LNCAP (cell line): ENCODE data around the gene SLC30A7.

Experiments used
- TF ChIP-seq, protein P1 (sequence below): fragments of 450-650 bp; IDR thresholded peaks from 2 replicates; pipeline ENCODE4 v1.5.1; 2017; ENCODE audit warnings: mild to moderate bottlenecking

Gene SLC30A7

DNA sequence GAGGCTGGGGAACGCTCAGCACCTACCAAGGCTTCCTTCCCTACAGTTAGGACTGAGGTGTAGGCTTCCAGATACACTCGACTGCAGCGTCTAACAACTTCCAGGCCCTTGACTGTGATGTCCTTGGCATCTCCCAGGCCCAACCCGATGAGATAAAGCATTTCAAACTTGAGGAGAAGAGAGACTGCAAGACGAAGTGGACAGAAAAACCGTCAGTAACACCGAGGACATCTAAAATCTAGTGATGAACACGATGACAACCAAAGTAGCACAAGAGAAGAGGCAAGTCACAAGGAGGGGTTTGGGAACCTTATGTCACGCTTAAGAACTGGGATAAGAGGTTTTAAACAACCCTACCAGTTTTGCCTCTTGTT, 129.4 kb downstream of the SLC30A7 start:
- TF ChIP-seq, protein P1, sequence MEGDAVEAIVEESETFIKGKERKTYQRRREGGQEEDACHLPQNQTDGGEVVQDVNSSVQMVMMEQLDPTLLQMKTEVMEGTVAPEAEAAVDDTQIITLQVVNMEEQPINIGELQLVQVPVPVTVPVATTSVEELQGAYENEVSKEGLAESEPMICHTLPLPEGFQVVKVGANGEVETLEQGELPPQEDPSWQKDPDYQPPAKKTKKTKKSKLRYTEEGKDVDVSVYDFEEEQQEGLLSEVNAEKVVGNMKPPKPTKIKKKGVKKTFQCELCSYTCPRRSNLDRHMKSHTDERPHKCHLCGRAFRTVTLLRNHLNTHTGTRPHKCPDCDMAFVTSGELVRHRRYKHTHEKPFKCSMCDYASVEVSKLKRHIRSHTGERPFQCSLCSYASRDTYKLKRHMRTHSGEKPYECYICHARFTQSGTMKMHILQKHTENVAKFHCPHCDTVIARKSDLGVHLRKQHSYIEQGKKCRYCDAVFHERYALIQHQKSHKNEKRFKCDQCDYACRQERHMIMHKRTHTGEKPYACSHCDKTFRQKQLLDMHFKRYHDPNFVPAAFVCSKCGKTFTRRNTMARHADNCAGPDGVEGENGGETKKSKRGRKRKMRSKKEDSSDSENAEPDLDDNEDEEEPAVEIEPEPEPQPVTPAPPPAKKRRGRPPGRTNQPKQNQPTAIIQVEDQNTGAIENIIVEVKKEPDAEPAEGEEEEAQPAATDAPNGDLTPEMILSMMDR: no peak

DNA sequence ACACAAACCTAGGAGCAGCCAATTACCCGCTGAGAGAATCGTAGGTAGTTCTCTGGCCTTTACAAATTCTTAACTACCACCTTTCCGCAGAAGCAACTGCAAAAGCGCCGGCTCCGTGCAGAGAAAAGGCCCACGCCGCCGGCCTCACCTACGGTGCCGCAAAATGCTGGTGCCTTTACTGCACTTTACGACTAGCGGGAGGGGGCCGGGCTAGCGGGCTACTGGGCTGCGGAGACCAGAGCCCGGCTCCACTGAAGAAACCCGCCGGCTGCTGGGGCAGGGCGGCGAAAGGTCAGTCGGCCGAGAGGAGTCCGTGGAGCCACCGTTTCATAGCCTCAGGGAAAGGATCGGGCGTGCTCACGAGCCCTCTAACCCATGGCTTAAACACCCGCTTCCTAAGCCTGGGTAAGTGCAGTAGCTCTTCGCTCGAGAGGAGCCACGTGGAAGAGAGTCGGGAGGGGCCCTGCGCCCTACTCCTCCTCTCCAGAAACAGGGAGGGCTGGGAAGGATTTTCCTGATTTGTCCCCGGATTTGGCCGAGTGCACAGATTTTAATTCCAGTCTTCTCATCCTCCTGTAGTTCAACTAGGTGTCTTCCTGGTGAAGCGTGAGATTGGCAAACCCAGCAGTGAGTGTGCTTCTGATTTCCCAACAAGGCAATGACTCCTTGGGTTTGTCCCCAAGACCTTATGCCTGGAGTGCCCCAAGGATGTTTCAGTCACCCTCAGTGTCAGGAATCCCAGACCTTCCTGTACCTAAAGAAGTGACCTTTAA, 130.0 kb downstream of the SLC30A7 start, which contains the start of gene DPH5:
Gene DPH5, minus strand, starts transcription at position 128 of the 773 bp plus-strand sequence. CDS start 341 bp downstream, outside the sequence.
- TF ChIP-seq, protein P1: no peak

DNA sequence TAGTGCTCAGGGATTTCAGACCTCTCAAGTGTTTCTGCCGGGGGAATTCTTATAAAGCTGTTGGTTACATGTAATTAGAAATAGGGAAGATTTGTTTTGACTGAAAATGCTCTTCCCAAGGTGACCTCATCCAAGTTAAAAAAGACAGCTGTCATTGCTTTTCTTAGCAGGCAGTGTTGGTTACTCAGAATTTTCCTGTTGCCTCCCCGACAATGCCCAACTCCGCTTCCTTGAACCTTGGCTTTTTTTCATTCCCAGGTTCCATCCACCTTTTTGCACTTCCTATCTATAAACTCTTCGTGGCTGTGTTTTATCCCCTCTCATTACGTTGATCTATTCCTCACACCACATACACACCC, 130.5 kb downstream of the SLC30A7 start:
- TF ChIP-seq, protein P1: no peak

DNA sequence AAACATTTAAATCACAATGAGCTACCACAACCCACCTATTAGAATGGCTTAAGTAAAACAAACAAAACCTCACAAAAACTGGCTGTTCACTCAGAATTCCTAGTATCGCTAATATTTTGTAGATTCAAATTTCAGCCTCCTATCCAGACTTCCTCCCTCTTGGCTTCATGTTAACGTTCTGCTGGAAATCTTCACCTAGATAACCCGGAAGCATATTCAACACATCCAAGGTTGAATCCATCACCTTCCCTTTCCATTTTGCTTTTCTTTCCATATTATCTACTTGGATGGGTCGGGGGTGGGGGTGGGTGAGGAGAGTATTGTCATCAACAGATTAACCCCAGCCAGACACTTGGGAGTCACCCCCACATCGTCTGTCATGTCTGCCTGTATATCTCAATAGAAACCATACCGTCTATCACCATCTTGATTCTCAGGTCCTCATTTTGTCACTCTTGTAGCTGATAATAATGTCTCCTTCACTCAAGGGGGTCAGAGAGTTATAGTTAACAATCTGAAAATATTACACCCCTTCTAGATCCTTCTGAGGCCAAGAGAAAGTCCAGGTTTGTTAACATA, 131.4 kb downstream of the SLC30A7 start:
- TF ChIP-seq, protein P1: no peak

DNA sequence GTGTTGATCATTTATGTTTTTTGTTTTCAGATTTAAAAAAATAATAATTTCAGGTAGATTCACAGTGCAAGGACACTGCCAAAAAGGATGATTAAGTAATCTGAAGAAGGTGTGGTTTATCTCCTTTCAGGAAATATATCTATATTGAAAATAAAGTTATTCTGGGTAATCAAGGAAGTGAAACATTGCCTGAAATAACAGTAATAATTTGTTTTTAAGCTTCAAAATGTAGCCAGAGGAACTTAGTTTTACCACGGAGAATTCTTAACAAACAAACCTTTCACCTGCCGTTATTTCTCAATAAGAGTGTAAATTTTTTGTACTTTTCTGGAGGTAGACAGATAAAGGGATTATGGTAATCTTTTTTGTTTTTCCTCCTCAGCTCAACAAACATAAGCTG, 132.6 kb downstream of the SLC30A7 start:
- TF ChIP-seq, protein P1: no peak

DNA sequence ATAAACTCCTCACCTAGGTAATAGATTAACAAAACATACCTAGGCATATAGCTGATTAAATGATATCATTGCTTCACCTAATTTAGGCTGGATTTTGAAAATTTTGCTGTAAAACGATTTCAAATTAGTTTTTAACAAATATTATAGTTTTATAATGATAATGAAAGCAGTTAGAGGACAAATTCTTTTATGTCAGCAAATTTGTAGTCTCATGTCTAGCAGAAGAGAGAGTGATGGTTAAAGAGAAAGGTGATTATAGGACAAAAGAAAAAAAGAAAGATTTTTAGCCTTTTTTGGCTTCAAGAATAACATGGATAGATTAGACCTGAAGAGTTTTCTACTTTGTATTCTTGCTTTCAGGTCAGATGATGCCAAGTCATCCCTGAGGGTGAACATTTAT, 133.3 kb downstream of the SLC30A7 start:
- TF ChIP-seq, protein P1: no peak

DNA sequence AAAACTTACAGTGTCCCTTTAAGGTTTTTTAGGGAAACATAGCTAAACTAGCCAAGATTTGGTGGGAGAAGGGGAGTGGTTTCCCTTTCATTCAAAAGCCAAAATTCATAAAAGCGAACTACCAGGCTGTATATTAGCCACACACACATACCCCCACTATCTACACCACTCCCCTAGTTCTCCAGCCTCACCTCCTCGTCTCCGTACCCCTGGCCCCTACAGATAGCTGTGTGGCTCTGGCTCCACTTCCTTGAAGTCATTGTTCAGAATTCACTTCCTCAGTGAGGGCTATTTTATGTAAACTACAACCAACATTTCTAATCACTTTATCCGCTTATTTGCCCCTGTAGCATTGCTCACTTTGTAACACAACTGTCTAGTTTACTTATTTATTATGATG, 135.0 kb downstream of the SLC30A7 start:
- TF ChIP-seq, protein P1: no peak
